Kidney epithelial cell (primary cell): ENCODE data around the gene RMP24.
A peak's percentile ranks its signal among the peaks of the same experiment; 100 is the strongest.

ENCODE experiments used
- DNase-seq: peaks from one replicate; pipeline ENCODE4 v3.0.0-alpha.2; 2010; ENCODE audit warnings: low read depth
- H3K27me3 ChIP-seq: 2 replicates; pipeline ENCODE4 v1.6.0; 2011; ENCODE audit warnings: low read length; ENCODE audit not compliant: control insufficient read depth, insufficient read depth
- H3K36me3 ChIP-seq: 2 replicates; pipeline ENCODE4 v1.5.1; 2011; ENCODE audit warnings: low read length; ENCODE audit not compliant: control insufficient read depth, insufficient read depth
- H3K4me3 ChIP-seq: 2 replicates; pipeline ENCODE4 v1.5.1; 2011; ENCODE audit warnings: low read depth, mild to moderate bottlenecking, control low read depth, low read length
- CTCF ChIP-seq: IDR thresholded peaks from 2 replicates; pipeline ENCODE4 v1.5.1; 2011; ENCODE audit warnings: mild to moderate bottlenecking, moderate library complexity, low read length, control low read depth, inconsistent platforms; ENCODE audit not compliant: insufficient read depth, poor library complexity, severe bottlenecking

The RMP24 gene

GRCh38 chr18:35983147-35983546 is 10.7 kb downstream of the RMP24 start:
- TF ChIP-seq CTCF: no peak
- Histone ChIP-seq H3K36me3 (no peaks in the 10 kb centered on the region), H3K27me3 (no peaks in the 10 kb centered on the region), H3K4me3 (no peak overlapping the region)
- no peak for DNase-seq

DNA sequence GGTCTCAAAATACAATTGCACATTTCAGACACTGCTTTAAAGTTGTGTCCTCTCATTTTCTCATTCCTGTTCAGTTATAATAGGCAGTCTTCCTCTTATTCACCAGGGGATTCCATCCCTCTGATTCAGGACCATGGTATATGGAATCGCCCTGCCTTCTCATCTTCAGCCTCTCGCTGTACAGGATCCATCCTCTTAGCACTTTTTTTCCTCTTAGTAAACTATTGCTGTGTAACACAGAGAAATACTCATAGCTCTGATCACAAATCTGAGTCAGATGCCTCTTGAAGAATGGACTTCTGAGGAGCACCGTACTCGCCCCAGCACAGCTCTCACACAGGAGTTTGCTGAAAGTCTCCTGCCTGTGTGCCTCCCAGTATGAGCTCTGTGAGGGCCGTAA is 11.3 kb downstream of the RMP24 start:
- DNase-seq: no peak
- TF ChIP-seq CTCF: no peak
- Histone ChIP-seq H3K4me3 (no peak overlapping the region), H3K27me3 (no peaks in the 10 kb centered on the region), H3K36me3 (no peaks in the 10 kb centered on the region)

- DNase-seq: no peak
- H3K27me3 ChIP-seq: no peaks in the 10 kb centered on the region
- no peaks in the 10 kb centered on the region for H3K36me3 ChIP-seq
- H3K4me3 ChIP-seq: no peak overlapping the region
- no peak for TF ChIP-seq CTCF
These were observed 19.2 kb downstream of the RMP24 start for GRCh38 chr18:35991696-35992095.

DNA sequence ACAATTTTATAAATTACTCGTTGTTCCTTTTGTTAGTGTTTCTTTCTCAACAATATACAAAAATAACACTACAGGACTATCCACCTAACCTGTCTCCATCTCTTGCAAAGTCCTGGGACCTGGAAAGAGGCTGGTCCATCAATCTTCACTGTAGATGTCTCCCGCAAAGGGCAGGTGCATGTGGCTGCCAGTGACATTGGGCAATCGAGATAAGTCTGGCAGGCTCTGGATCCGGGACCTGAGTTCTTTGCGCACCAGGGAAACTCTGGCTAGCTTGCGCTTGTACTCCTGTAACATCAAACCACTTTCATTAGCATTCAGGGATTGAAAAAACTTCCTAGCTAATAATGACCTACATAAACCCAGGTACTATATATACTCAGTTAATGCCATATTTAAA is 20.5 kb downstream of the RMP24 start:
- no peak for TF ChIP-seq CTCF
- Histone ChIP-seq H3K36me3 (no peaks in the 10 kb centered on the region), H3K4me3 (no peak overlapping the region), H3K27me3 (no peaks in the 10 kb centered on the region)
- DNase-seq: no peak

DNA sequence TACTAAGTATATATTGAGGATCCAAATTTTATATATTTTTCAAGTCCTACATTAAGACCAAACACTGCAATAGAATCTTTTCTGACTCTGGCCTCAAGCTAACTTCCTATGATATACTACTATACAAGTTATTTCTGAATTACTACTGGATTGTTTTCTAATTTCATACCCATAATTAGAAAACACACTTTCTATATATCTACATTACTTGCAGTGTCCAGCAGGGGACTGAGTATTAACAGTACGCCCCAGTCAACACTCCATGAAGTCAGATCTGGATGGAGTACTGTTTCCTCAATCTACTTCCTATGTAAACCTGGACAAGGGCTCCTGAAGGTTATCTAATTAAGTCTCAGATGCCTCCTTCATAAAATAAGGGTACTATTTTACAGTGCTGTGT is 26.5 kb downstream of the RMP24 start:
- TF ChIP-seq CTCF: peak; percentile 30
- no peaks in the 10 kb centered on the region for H3K36me3 ChIP-seq
- no peak overlapping the region for H3K4me3 ChIP-seq
- H3K27me3 ChIP-seq: no peaks in the 10 kb centered on the region
- no peak for DNase-seq

DNA sequence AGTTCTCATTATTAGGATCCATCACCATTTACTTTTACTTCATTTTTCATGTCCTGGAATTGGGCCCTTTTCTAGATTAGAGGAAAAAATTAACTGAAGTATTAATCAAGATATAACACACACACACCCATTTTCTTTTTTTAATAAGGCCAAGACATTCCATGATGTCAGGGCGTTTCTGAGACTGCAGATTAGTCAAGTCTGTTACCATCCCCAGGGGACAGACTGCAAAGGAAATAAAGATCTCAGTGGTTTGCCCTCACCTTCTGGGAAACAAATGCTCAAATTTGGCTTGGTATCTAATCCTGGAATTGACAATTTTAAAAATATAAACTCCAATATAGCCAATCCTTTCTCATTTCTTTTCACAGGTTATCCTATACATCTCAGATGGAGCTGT is 27.4 kb downstream of the RMP24 start:
- no peak for DNase-seq
- no peak overlapping the region for H3K4me3 ChIP-seq
- no peaks in the 10 kb centered on the region for H3K36me3 ChIP-seq
- no peak for TF ChIP-seq CTCF
- H3K27me3 ChIP-seq: no peaks in the 10 kb centered on the region
